ENCODE measurements around the gene TCOF1.

Gene TCOF1

DNA sequence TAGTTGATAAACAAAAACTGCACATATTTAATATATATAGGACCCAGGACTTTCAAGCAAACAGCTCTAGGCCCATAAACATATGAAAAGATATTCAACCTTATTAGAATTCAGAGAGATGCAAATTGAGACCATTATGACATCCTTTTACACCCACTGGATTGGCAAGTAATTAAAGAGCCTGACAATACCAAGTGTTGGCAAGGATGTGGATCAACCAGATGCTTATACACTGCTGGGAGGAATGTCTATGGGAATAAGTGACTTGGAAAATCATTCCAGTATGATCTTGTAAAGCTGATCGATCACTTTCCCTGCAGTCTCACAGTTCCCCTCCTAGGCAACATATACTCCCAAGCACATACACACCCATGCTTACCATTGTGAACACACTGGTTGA lies 15.5 kb upstream of the TCOF1 start:
- Histone ChIP-seq H3K36me3 (ENCODE audit: insufficient read depth) (no peaks in the 10 kb centered on the region), H3K4me3 (IDR thresholded peaks at IDR 0.05; ENCODE audit: insufficient read depth, low read depth, low read length) (no peak overlapping the region), H3K27me3 (ENCODE audit: insufficient read depth, low read depth) (no peaks in the 10 kb centered on the region), H2AFZ (ENCODE audit: low read depth) (no peak overlapping the region), H3K9ac (no peak overlapping the region), H4K20me1 (ENCODE audit: insufficient read depth) (no peaks in the 10 kb centered on the region), H3K79me2 (ENCODE audit: insufficient read depth, low read depth) (no peaks in the 10 kb centered on the region), H3K27ac (peak overlapping the region; percentile 83), H3K4me2 (peak overlapping the region; percentile 87; the same call in 1 of the 2 replicates), H3K4me1 (ENCODE audit: low read depth, poor library complexity, severe bottlenecking) (peaks cover 77% of the 10 kb centered on the region)
- TF ChIP-seq, protein P1, sequence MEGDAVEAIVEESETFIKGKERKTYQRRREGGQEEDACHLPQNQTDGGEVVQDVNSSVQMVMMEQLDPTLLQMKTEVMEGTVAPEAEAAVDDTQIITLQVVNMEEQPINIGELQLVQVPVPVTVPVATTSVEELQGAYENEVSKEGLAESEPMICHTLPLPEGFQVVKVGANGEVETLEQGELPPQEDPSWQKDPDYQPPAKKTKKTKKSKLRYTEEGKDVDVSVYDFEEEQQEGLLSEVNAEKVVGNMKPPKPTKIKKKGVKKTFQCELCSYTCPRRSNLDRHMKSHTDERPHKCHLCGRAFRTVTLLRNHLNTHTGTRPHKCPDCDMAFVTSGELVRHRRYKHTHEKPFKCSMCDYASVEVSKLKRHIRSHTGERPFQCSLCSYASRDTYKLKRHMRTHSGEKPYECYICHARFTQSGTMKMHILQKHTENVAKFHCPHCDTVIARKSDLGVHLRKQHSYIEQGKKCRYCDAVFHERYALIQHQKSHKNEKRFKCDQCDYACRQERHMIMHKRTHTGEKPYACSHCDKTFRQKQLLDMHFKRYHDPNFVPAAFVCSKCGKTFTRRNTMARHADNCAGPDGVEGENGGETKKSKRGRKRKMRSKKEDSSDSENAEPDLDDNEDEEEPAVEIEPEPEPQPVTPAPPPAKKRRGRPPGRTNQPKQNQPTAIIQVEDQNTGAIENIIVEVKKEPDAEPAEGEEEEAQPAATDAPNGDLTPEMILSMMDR (conservative IDR thresholded peaks at IDR 0.05; ENCODE audit: low read depth, low read length) = no peak

DNA sequence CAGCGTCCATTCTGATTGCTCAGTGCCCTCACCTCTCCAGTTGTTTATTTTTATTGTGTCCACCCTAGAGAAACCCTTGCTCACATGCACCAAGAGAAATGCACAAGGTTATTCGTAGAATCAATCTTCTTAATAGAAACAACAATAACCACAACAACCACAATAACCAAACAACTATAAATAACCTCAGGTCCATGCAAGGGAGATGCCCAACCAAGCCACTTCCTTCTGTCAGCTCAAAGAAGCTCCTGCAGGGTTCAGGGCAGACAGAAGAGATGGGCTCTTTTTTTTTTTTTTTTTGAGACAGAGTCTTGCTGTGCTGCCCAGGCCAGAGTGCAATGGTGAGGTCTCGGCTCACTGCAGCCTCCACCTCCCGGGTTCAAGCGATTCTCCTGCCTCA lies 14.9 kb upstream of the TCOF1 start:
- H4K20me1 ChIP-seq (ENCODE audit: insufficient read depth) = no peaks in the 10 kb centered on the region
- H3K36me3 ChIP-seq (ENCODE audit: insufficient read depth) = no peaks in the 10 kb centered on the region
- TF ChIP-seq, protein P1 (conservative IDR thresholded peaks at IDR 0.05; ENCODE audit: low read depth, low read length) = no peak
- H3K9ac ChIP-seq = no peak overlapping the region
- H3K4me2 ChIP-seq = peak overlapping the region; percentile 37
- no peaks in the 10 kb centered on the region for H3K79me2 ChIP-seq (ENCODE audit: insufficient read depth, low read depth)
- no peak overlapping the region for H3K4me3 ChIP-seq (IDR thresholded peaks at IDR 0.05; ENCODE audit: insufficient read depth, low read depth, low read length)
- H3K4me1 ChIP-seq (ENCODE audit: low read depth, poor library complexity, severe bottlenecking) = peaks cover 74% of the 10 kb centered on the region
- H2AFZ ChIP-seq (ENCODE audit: low read depth) = no peak overlapping the region
- peak overlapping the region; percentile 83; the same call in 1 of the 2 replicates for H3K27ac ChIP-seq
- H3K27me3 ChIP-seq (ENCODE audit: insufficient read depth, low read depth) = no peaks in the 10 kb centered on the region

GRCh38 chr5:150343994-150344631 lies 13.4 kb upstream of the TCOF1 start:
- Histone ChIP-seq H4K20me1 (ENCODE audit: insufficient read depth) (no peaks in the 10 kb centered on the region), H3K36me3 (ENCODE audit: insufficient read depth) (no peaks in the 10 kb centered on the region), H2AFZ (ENCODE audit: low read depth) (peak overlapping the region; percentile 44; the same call in 1 of the 2 replicates), H3K27me3 (ENCODE audit: insufficient read depth, low read depth) (no peaks in the 10 kb centered on the region), H3K4me1 (ENCODE audit: low read depth, poor library complexity, severe bottlenecking) (peaks cover 59% of the 10 kb centered on the region), H3K27ac (no peak overlapping the region), H3K4me2 (peak overlapping the region; percentile 37; the same call in 1 of the 2 replicates), H3K79me2 (ENCODE audit: insufficient read depth, low read depth) (no peaks in the 10 kb centered on the region), H3K9ac (no peak overlapping the region), H3K4me3 (IDR thresholded peaks at IDR 0.05; ENCODE audit: insufficient read depth, low read depth, low read length) (no peak overlapping the region)
- TF ChIP-seq, protein P1 (conservative IDR thresholded peaks at IDR 0.05; ENCODE audit: low read depth, low read length) = no peak

DNA sequence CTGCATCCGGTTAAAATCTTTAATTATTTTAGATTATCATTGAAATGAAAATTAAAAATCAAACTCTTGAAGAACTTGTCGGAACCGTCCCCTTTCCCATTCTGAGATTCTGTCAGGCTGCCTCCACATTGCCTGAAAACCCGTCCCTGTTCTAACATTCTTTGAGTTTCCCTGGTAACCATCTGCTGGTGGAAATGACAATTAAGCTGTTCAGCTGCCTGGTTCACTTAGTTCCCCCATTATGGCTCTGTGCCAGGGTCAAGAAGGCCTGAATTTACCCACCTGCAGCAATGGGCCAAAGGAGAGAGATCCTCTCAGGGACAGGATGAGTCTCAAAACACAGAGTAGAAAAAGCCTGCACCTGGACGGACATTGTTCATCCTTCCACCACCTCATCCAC lies 11.8 kb upstream of the TCOF1 start:
- Histone ChIP-seq H3K4me3 (IDR thresholded peaks at IDR 0.05; ENCODE audit: insufficient read depth, low read depth, low read length) (no peak overlapping the region), H3K27ac (no peak overlapping the region), H3K4me1 (ENCODE audit: low read depth, poor library complexity, severe bottlenecking) (peaks cover 53% of the 10 kb centered on the region), H3K4me2 (no peak overlapping the region), H3K9ac (no peak overlapping the region), H2AFZ (ENCODE audit: low read depth) (no peak overlapping the region), H3K79me2 (ENCODE audit: insufficient read depth, low read depth) (no peaks in the 10 kb centered on the region), H3K36me3 (ENCODE audit: insufficient read depth) (no peaks in the 10 kb centered on the region), H3K27me3 (ENCODE audit: insufficient read depth, low read depth) (no peaks in the 10 kb centered on the region), H4K20me1 (ENCODE audit: insufficient read depth) (no peaks in the 10 kb centered on the region)
- TF ChIP-seq, protein P1 (conservative IDR thresholded peaks at IDR 0.05; ENCODE audit: low read depth, low read length) = no peak

Data from KMS-11 (cell line).